SK-N-SH (cell line): ENCODE results near the gene SLC2A10. TPM values are rescaled to one million over a fixed set of nuclear protein-coding genes. Genes with fewer than 3 reads are reported as not detected.
A peak's percentile ranks its signal among the peaks of the same experiment; 100 is the strongest.

Experiments
- CTCF ChIA-PET: fragments of 300-600, 350-600 bp; formaldehyde crosslinking; extraction: SDS; loops from one replicate; lab custom pipeline; 2021; lab: Yijun Ruan, JAX
- POLR2A ChIA-PET: fragments of 350-600 bp; sonication (Branson Sonifier 250); formaldehyde crosslinking; extraction: SDS; loops from one replicate; lab custom pipeline; 2020; ENCODE audit warnings: antibody characterized with exemption, inconsistent platforms; lab: Yijun Ruan, JAX
- DNase-seq: peaks from one replicate; pipeline ENCODE4 v3.0.0; 2012
- H2AFZ ChIP-seq: fragments of 200-600 bp; sonication (generic); 2 replicates; pipeline ENCODE4 v1.8.1; 2016; ENCODE audit warnings: antibody characterized with exemption, mild to moderate bottlenecking, low read depth
- H3F3A ChIP-seq: fragments of 200-600 bp; sonication (generic); replicated peaks from 2 replicates; pipeline ENCODE3; 2016; ENCODE audit warnings: antibody characterized with exemption, mild to moderate bottlenecking; ENCODE audit not compliant: insufficient read depth
- H3K27ac ChIP-seq, 2 experiments: fragments of 200-500 bp in 1 of 2; fragments of 200-600 bp in 1 of 2; sonication (Bioruptor generic) in 1 of 2; sonication (generic), shearing (Covaris generic) in 1 of 2; 2 replicates each; pipeline versions ENCODE4 v1.5.1 to v1.6.1; 2014 to 2016; ENCODE audit warnings: low read depth in 2 of 2, inconsistent platforms in 1 of 2, low read length in 1 of 2, mild to moderate bottlenecking in 1 of 2, mixed read lengths in 1 of 2
- H3K27me3 ChIP-seq: fragments of 200-600 bp; sonication (generic), shearing (Covaris generic); 2 replicates; pipeline ENCODE4 v1.6.1; 2016; ENCODE audit warnings: mixed run types; ENCODE audit not compliant: insufficient read depth
- H3K36me3 ChIP-seq, 2 experiments: fragments of 200-500 bp in 1 of 2; fragments of 200-600 bp in 1 of 2; sonication (Bioruptor generic) in 1 of 2; sonication (generic) in 1 of 2; replicated peaks in 1 of 2; 2 replicates each; pipeline versions ENCODE3 to v1.5.1; 2014 to 2016; ENCODE audit warnings: low read length in 1 of 2, mild to moderate bottlenecking in 1 of 2; ENCODE audit not compliant: insufficient read depth in 2 of 2, control insufficient read depth in 1 of 2
- H3K4me1 ChIP-seq, 2 experiments: fragments of 200-500 bp in 1 of 2; fragments of 200-600 bp in 1 of 2; sonication (Bioruptor generic) in 1 of 2; sonication (generic), shearing (Covaris generic) in 1 of 2; 2 replicates each; pipeline versions ENCODE4 v1.5.1 to v1.6.1; 2014 to 2016; ENCODE audit warnings: low read depth in 1 of 2, low read length in 1 of 2, mixed run types in 1 of 2; ENCODE audit not compliant: insufficient read depth in 2 of 2, control insufficient read depth in 1 of 2
- H3K4me2 ChIP-seq: fragments of 200-600 bp; sonication (generic), shearing (Covaris generic); 2 replicates; pipeline ENCODE4 v1.6.1; 2017; ENCODE audit warnings: mixed run types
- H3K4me3 ChIP-seq, 2 experiments: fragments of 200-500 bp in 1 of 2; fragments of 200-600 bp in 1 of 2; sonication (Bioruptor generic) in 1 of 2; sonication (generic), shearing (Covaris generic) in 1 of 2; 2 replicates each; pipeline versions ENCODE4 v1.5.1 to v1.8.1; 2014 to 2016; ENCODE audit warnings: low read depth in 2 of 2, inconsistent platforms in 1 of 2, low read length in 1 of 2, mild to moderate bottlenecking in 1 of 2, mixed read lengths in 1 of 2, moderate library complexity in 1 of 2
- H3K79me2 ChIP-seq: fragments of 200-600 bp; sonication (generic); 2 replicates; pipeline ENCODE4 v1.8.1; 2017; ENCODE audit warnings: mild to moderate bottlenecking; ENCODE audit not compliant: insufficient read depth
- H3K9ac ChIP-seq: fragments of 200-600 bp; sonication (generic); 2 replicates; pipeline ENCODE4 v1.6.1; 2017; ENCODE audit warnings: mixed run types
- H3K9me2 ChIP-seq: fragments of 200-600 bp; sonication (generic); 2 replicates; pipeline ENCODE4 v1.6.1; 2017; ENCODE audit warnings: mixed run types
- H3K9me3 ChIP-seq: fragments of 200-600 bp; sonication (generic); 2 replicates; pipeline ENCODE4 v1.6.1; 2017; ENCODE audit warnings: mixed run types, mild to moderate bottlenecking, moderate library complexity
- H4K20me1 ChIP-seq: fragments of 200-600 bp; sonication (generic); 2 replicates; pipeline ENCODE4 v1.6.1; 2017; ENCODE audit warnings: mild to moderate bottlenecking, mixed run types; ENCODE audit not compliant: insufficient read depth
- CHD2 ChIP-seq: fragments of 150-350 bp; IDR thresholded peaks from 2 replicates; pipeline ENCODE4 v1.6.1; 2018; ENCODE audit warnings: low read length; ENCODE audit not compliant: partially characterized antibody
- CTCF ChIP-seq: fragments of 200-600 bp; sonication (generic); IDR thresholded peaks from 2 replicates; pipeline ENCODE4 v1.6.1; 2017; ENCODE audit warnings: antibody characterized with exemption, mild to moderate bottlenecking, moderate library complexity
- EP300 ChIP-seq, 2 experiments: IDR thresholded peaks; 2 replicates each; pipeline versions ENCODE4 v1.4.0 to v1.6.1; 2012; ENCODE audit warnings: borderline replicate concordance in 1 of 2, low read depth in 1 of 2, low read length in 1 of 2
- FOSL2 ChIP-seq: IDR thresholded peaks from 2 replicates; pipeline ENCODE4 v1.4.0; 2012; ENCODE audit warnings: low read depth, mild to moderate bottlenecking, moderate library complexity, borderline replicate concordance
- FOXJ3 ChIP-seq: sonication (generic); formaldehyde crosslinking; IDR thresholded peaks from 2 replicates; pipeline ENCODE4 v1.5.1; 2020; ENCODE audit warnings: mild to moderate bottlenecking, missing genetic modification reagents
- FOXM1 ChIP-seq: IDR thresholded peaks from 2 replicates; pipeline ENCODE4 v1.4.0; 2012; ENCODE audit warnings: low read depth, mild to moderate bottlenecking
- GABPA ChIP-seq: IDR thresholded peaks from 2 replicates; pipeline ENCODE4 v1.4.0; 2012; ENCODE audit warnings: low read depth, mild to moderate bottlenecking
- JUND ChIP-seq: IDR thresholded peaks from 2 replicates; pipeline ENCODE4 v1.4.0; 2012
- MAX ChIP-seq: IDR thresholded peaks from 2 replicates; pipeline ENCODE4 v1.4.0; 2012; ENCODE audit warnings: low read depth
- MEF2A ChIP-seq: IDR thresholded peaks from 2 replicates; pipeline ENCODE4 v1.4.0; 2012; ENCODE audit warnings: low read depth, borderline replicate concordance
- PBX3 ChIP-seq: IDR thresholded peaks from 2 replicates; pipeline ENCODE4; 2012
- RAD21 ChIP-seq: IDR thresholded peaks from 2 replicates; pipeline ENCODE4 v1.6.1; 2012; ENCODE audit warnings: mild to moderate bottlenecking, low read length
- RCOR1 ChIP-seq: fragments of 150-350 bp; IDR thresholded peaks from 2 replicates; pipeline ENCODE4 v1.6.1; 2017; ENCODE audit warnings: antibody characterized with exemption, low read length
- TAF1 ChIP-seq: IDR thresholded peaks from 2 replicates; pipeline ENCODE4 v1.6.1; 2012; ENCODE audit warnings: low read depth, mild to moderate bottlenecking, low read length, moderate library complexity, borderline replicate concordance
- USF1 ChIP-seq: IDR thresholded peaks from 2 replicates; pipeline ENCODE4 v1.4.0; 2012; ENCODE audit warnings: low read depth, borderline replicate concordance
- USF2 ChIP-seq: fragments of 150-350 bp; IDR thresholded peaks from 2 replicates; pipeline ENCODE4 v1.6.1; 2017; ENCODE audit warnings: antibody characterized with exemption, low read length, low read depth, borderline replicate concordance
- YY1 ChIP-seq: IDR thresholded peaks from 2 replicates; pipeline ENCODE4 v1.4.0; 2012; ENCODE audit warnings: low read depth, mild to moderate bottlenecking
- ZBTB33 ChIP-seq: IDR thresholded peaks from 2 replicates; pipeline ENCODE4 v1.4.0; 2012; ENCODE audit warnings: low read depth, borderline replicate concordance
- WGBS: methylation state at CpG from one replicate; pipeline ENCODE4 v1.1.6; 2017; ENCODE audit warnings: low lambda C conversion rate; 5-methylcytosine and 5-hydroxymethylcytosine counted together
- polyA plus RNA-seq, 3 experiments: library from polyadenylated mRNA; depleted of rRNA; stranded (reverse); fragments of >200 nt; gene quantifications; 2 replicates each; pipeline ENCODE4 v1.2.3, GENCODE V29; 2012

Gene SLC2A10
- polyA plus RNA-seq, 1 of the 3 experiments (the other 2 are of a cell fraction) = 12.6 TPM

GRCh38 chr20:46751856-46752255 is 42.4 kb downstream of the SLC2A10 start:
- WGBS = 60% methylated on average over 9 of the region's 9 CpGs
- no peaks in the 10 kb centered on the region for H4K20me1 ChIP-seq
- DNase-seq = no peak
- ChIA-PET POLR2A (no interaction called here), CTCF (interaction anchor here (0.8 to 2.3 kb wide), 8 partner anchors 11 to 413 kb away, joined by 4 to 46 read pairs (median 4); no protein-coding TSS in a partner anchor)
- no peaks in the 10 kb centered on the region for H3F3A ChIP-seq
- no peaks in the 10 kb centered on the region for H3K9me2 ChIP-seq
- H2AFZ ChIP-seq = no peak overlapping the region
- no peaks in the 10 kb centered on the region for H3K9me3 ChIP-seq
- no peaks in the 10 kb centered on the region for H3K79me2 ChIP-seq
- H3K4me1 ChIP-seq = no peaks in the 10 kb centered on the region
- no peaks in the 10 kb centered on the region for H3K36me3 ChIP-seq
- no peak overlapping the region for H3K9ac ChIP-seq
- no peaks in the 10 kb centered on the region for H3K27me3 ChIP-seq
- H3K4me3 ChIP-seq = no peak overlapping the region
- no peak overlapping the region for H3K4me2 ChIP-seq
- TF ChIP-seq CHD2 (no peak), YY1 (no peak), RAD21 (no peak), RCOR1 (no peak), USF1 (no peak), CTCF (no peak), FOXJ3 (CRISPR knock-in tag) (no peak)
- no peak overlapping the region for H3K27ac ChIP-seq

GRCh38 chr20:46752728-46753127 is 43.3 kb downstream of the SLC2A10 start:
- Histone ChIP-seq H3K9me3 (no peaks in the 10 kb centered on the region), H3K4me2 (peak overlapping the region; percentile 39; the same call in 1 of the 2 replicates), H4K20me1 (no peaks in the 10 kb centered on the region), H3K4me3 (no peak overlapping the region; a peak in 1 of 4 replicates), H3K27me3 (no peaks in the 10 kb centered on the region), H3K9ac (no peak overlapping the region), H3K27ac (no peak overlapping the region), H3K79me2 (no peaks in the 10 kb centered on the region), H2AFZ (no peak overlapping the region), H3K36me3 (no peaks in the 10 kb centered on the region), H3F3A (no peaks in the 10 kb centered on the region), H3K9me2 (no peaks in the 10 kb centered on the region), H3K4me1 (no peaks in the 10 kb centered on the region)
- peak; percentile 60 for DNase-seq
- WGBS = 16% methylated on average over 10 of the region's 10 CpGs
- CTCF ChIA-PET = interaction anchor here (0.5 to 8.0 kb wide), 37 partner anchors 10 to 1726 kb away, joined by 3 to 163 read pairs (median 4); partner anchors contain the start of gene SLC2A10
- POLR2A ChIA-PET = interaction anchor here (0.9 kb wide), 1 partner anchor 385 kb away, joined by 3 read pairs; no protein-coding TSS in a partner anchor
- TF ChIP-seq FOXM1 = no peak
- no peak for TF ChIP-seq FOSL2
- TF ChIP-seq TAF1 = no peak
- peak; percentile 85 for TF ChIP-seq CTCF
- no peak for TF ChIP-seq EP300 (IDR thresholded peaks at IDR 0.05; ENCODE audit: borderline replicate concordance in 1 of 2, low read depth in 1 of 2, low read length in 1 of 2)
- TF ChIP-seq MEF2A = no peak
- no peak for TF ChIP-seq CHD2
- no peak for TF ChIP-seq GABPA
- TF ChIP-seq MAX = no peak
- no peak for TF ChIP-seq PBX3
- TF ChIP-seq FOXJ3 (CRISPR knock-in tag) = no peak
- TF ChIP-seq JUND = no peak
- TF ChIP-seq ZBTB33 = no peak
- TF ChIP-seq USF2 = no peak
